Inferior parietal cortex (tissue), 1 donor: ENCODE measurements around the gene DCLK1.

Experiments used
- DNase-seq: peaks from one replicate; pipeline ENCODE4 v3.0.0-alpha.2; 2016; ENCODE audit errors: extremely low spot score

DCLK1 gene

GRCh38 chr13:35947315-35947714 lies 183.9 kb downstream of the DCLK1 start:
- no peak for DNase-seq

GRCh38 chr13:35945368-35945767 lies 185.8 kb downstream of the DCLK1 start:
- DNase-seq, result no peak

- no peak for DNase-seq
Observed at GRCh38 chr13:35941374-35941773, 189.8 kb downstream of the DCLK1 start.

GRCh38 chr13:35940734-35941133 lies 190.4 kb downstream of the DCLK1 start:
- no peak for DNase-seq

GRCh38 chr13:35936246-35936978 lies 194.8 kb downstream of the DCLK1 start:
- no peak for DNase-seq

GRCh38 chr13:35930665-35931631 lies 200.2 kb downstream of the DCLK1 start:
- no peak for DNase-seq

GRCh38 chr13:35927567-35928021 lies 203.6 kb downstream of the DCLK1 start:
- no peak for DNase-seq

- no peak for DNase-seq
Observed at GRCh38 chr13:35926859-35927530, 204.2 kb downstream of the DCLK1 start.

- no peak for DNase-seq
Observed at GRCh38 chr13:35925669-35926068, 205.5 kb downstream of the DCLK1 start.

GRCh38 chr13:35923347-35923746 lies 207.8 kb downstream of the DCLK1 start:
- DNase-seq, result no peak

GRCh38 chr13:35920816-35921215 lies 210.4 kb downstream of the DCLK1 start:
- no peak for DNase-seq

- DNase-seq, result no peak
Observed at GRCh38 chr13:35917942-35918645, 213.1 kb downstream of the DCLK1 start.

GRCh38 chr13:35917252-35917941 lies 213.8 kb downstream of the DCLK1 start:
- DNase-seq, result no peak

GRCh38 chr13:35916146-35916545 lies 215.0 kb downstream of the DCLK1 start:
- no peak for DNase-seq

- DNase-seq, result no peak
Observed at GRCh38 chr13:35914662-35915061, 216.5 kb downstream of the DCLK1 start.

GRCh38 chr13:35912841-35913240 lies 218.3 kb downstream of the DCLK1 start:
- no peak for DNase-seq

GRCh38 chr13:35909837-35910540 lies 221.2 kb downstream of the DCLK1 start:
- DNase-seq, result no peak

GRCh38 chr13:35909091-35909490 lies 222.1 kb downstream of the DCLK1 start:
- DNase-seq, result no peak

GRCh38 chr13:35908226-35908625 lies 223.0 kb downstream of the DCLK1 start:
- DNase-seq, result no peak

GRCh38 chr13:35906636-35907035 lies 224.5 kb downstream of the DCLK1 start:
- DNase-seq, result no peak
